WTC11 (cell line): ENCODE measurements around the gene KCNIP4. TPM values are rescaled to one million over a fixed set of nuclear protein-coding genes. Genes with fewer than 3 reads are reported as not detected.

Experiments used
- ATAC-seq: fragments of 200-7000 bp; cut with Tn5 transposase; 2 replicates; pipeline ENCODE4 v1.10.0; 2021; ENCODE audit warnings: mild to moderate bottlenecking, moderate library complexity
- CTCF ChIA-PET: fragments of 300-600 bp; sonication (Branson Sonifier 250); formaldehyde crosslinking; loops from one replicate; lab custom pipeline; 2021; ENCODE audit warnings: antibody characterized with exemption; lab: Charles Lee
- POLR2A ChIA-PET: fragments of 350-600 bp; sonication (Branson Sonifier 250); formaldehyde crosslinking; loops from one replicate; lab custom pipeline; 2021; ENCODE audit warnings: antibody characterized with exemption; lab: Charles Lee
- DNase-seq: peaks from one replicate; pipeline ENCODE4 v3.0.0; 2021; ENCODE audit warnings: low spot score
- H3K27ac Mint-ChIP-seq: 2 replicates; pipeline ENCODE4 v1.8.0; 2021; ENCODE audit warnings: mixed read lengths
- H3K27me3 Mint-ChIP-seq: 2 replicates; pipeline ENCODE4 v1.8.0; 2021; ENCODE audit warnings: low read depth, mild to moderate bottlenecking, moderate library complexity, mixed read lengths
- H3K36me3 Mint-ChIP-seq: 2 replicates; pipeline ENCODE4 v1.8.0; 2021; ENCODE audit warnings: mixed read lengths
- H3K4me1 Mint-ChIP-seq: 2 replicates; pipeline ENCODE4 v1.8.0; 2022; ENCODE audit warnings: mixed read lengths
- H3K4me3 Mint-ChIP-seq: 2 replicates; pipeline ENCODE4 v1.8.0; 2021; ENCODE audit warnings: mild to moderate bottlenecking, moderate library complexity, mixed read lengths
- H3K9me3 Mint-ChIP-seq: 2 replicates; pipeline ENCODE4 v1.8.0; 2021; ENCODE audit warnings: mixed read lengths
- CREM ChIP-seq: sonication (generic); formaldehyde crosslinking; IDR thresholded peaks from 2 replicates; pipeline ENCODE4 v1.8.1; 2022; ENCODE audit warnings: mild to moderate bottlenecking, missing genetic modification reagents, moderate library complexity
- EMX1 ChIP-seq: fragments of 250-450 bp; sonication (Bioruptor Pico); IDR thresholded peaks from 2 replicates; pipeline ENCODE4 v1.8.0; 2021; ENCODE audit warnings: mild to moderate bottlenecking
- GTF2I ChIP-seq: fragments of 250-450 bp; sonication (Bioruptor Pico); conservative IDR thresholded peaks from 2 replicates; pipeline ENCODE4 v1.4.0; 2021; ENCODE audit warnings: mild to moderate bottlenecking
- JAZF1 ChIP-seq: fragments of 250-450 bp; sonication (Bioruptor Pico); IDR thresholded peaks from 2 replicates; pipeline ENCODE4 v1.9.0; 2021; ENCODE audit warnings: moderate library complexity, mild to moderate bottlenecking, inconsistent platforms
- KAT7 ChIP-seq: sonication (generic); formaldehyde crosslinking; IDR thresholded peaks from 2 replicates; pipeline ENCODE4 v1.8.1; 2023; ENCODE audit warnings: missing genetic modification reagents, mild to moderate bottlenecking, borderline replicate concordance
- NR3C1 ChIP-seq: sonication (generic); formaldehyde crosslinking; conservative IDR thresholded peaks from 2 replicates; pipeline ENCODE4 v1.8.1; 2023; ENCODE audit warnings: low read depth, mild to moderate bottlenecking, missing genetic modification reagents
- ZBTB21 ChIP-seq: sonication (generic); formaldehyde crosslinking; IDR thresholded peaks from 2 replicates; pipeline ENCODE4 v1.8.1; 2023; ENCODE audit warnings: mild to moderate bottlenecking, missing genetic modification reagents, borderline replicate concordance
- ZNF219 ChIP-seq: sonication (generic); formaldehyde crosslinking; IDR thresholded peaks from 2 replicates; pipeline ENCODE4 v1.8.0; 2023; ENCODE audit warnings: missing genetic modification reagents, mild to moderate bottlenecking, borderline replicate concordance
- ZSCAN18 ChIP-seq: fragments of 250-450 bp; sonication (Bioruptor Pico); IDR thresholded peaks from 2 replicates; pipeline ENCODE4 v2.1.2; 2022; ENCODE audit warnings: mild to moderate bottlenecking, moderate library complexity
- total RNA-seq: library from RNA; stranded (reverse); gene quantifications from 3 replicates; pipeline ENCODE4 v1.2.3, GENCODE V29; 2021
- TF ChIP-seq, protein P1 (sequence below): sonication (generic); formaldehyde crosslinking; IDR thresholded peaks from 2 replicates; pipeline ENCODE4 v1.8.0; 2022; ENCODE audit warnings: mild to moderate bottlenecking, missing genetic modification reagents
- TF ChIP-seq, protein P2 (sequence below): fragments of 250-450 bp; sonication (Bioruptor Pico); IDR thresholded peaks from 2 replicates; pipeline ENCODE4 v1.9.0; 2021; ENCODE audit warnings: mild to moderate bottlenecking, borderline replicate concordance
- TF ChIP-seq, protein P3 (sequence below): sonication (generic); formaldehyde crosslinking; IDR thresholded peaks from 2 replicates; pipeline ENCODE4 v1.8.0; 2023; ENCODE audit warnings: missing genetic modification reagents, mild to moderate bottlenecking, borderline replicate concordance
- TF ChIP-seq, protein P4 (sequence below): sonication (generic); formaldehyde crosslinking; IDR thresholded peaks from 2 replicates; pipeline ENCODE4 v1.8.0; 2023; ENCODE audit warnings: missing genetic modification reagents

The KCNIP4 gene
- total RNA-seq, 1 experiment from 2014 or later, result not detected

- Mint-ChIP-seq H3K9me3 (peaks cover 7% of the 10 kb centered on the region; the same call in 1 of the 2 replicates), H3K4me1 (0 out of 2 replicates have a peak, but pooled peaks cover 2% of the 10 kb centered on the region), H3K27me3 (no peaks in the 10 kb centered on the region; the same call in 1 of the 2 replicates), H3K36me3 (no peaks in the 10 kb centered on the region), H3K4me3 (no peak overlapping the region), H3K27ac (no peak overlapping the region)
- no peak for TF ChIP-seq ZNF219 (CRISPR knock-in tag)
- TF ChIP-seq EMX1, result no peak
- no peak for TF ChIP-seq NR3C1 (CRISPR knock-in tag)
- TF ChIP-seq, protein P1, sequence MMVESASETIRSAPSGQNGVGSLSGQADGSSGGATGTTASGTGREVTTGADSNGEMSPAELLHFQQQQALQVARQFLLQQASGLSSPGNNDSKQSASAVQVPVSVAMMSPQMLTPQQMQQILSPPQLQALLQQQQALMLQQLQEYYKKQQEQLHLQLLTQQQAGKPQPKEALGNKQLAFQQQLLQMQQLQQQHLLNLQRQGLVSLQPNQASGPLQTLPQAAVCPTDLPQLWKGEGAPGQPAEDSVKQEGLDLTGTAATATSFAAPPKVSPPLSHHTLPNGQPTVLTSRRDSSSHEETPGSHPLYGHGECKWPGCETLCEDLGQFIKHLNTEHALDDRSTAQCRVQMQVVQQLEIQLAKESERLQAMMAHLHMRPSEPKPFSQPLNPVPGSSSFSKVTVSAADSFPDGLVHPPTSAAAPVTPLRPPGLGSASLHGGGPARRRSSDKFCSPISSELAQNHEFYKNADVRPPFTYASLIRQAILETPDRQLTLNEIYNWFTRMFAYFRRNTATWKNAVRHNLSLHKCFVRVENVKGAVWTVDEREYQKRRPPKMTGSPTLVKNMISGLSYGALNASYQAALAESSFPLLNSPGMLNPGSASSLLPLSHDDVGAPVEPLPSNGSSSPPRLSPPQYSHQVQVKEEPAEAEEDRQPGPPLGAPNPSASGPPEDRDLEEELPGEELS (CRISPR knock-in tag), result no peak
- TF ChIP-seq, protein P2, sequence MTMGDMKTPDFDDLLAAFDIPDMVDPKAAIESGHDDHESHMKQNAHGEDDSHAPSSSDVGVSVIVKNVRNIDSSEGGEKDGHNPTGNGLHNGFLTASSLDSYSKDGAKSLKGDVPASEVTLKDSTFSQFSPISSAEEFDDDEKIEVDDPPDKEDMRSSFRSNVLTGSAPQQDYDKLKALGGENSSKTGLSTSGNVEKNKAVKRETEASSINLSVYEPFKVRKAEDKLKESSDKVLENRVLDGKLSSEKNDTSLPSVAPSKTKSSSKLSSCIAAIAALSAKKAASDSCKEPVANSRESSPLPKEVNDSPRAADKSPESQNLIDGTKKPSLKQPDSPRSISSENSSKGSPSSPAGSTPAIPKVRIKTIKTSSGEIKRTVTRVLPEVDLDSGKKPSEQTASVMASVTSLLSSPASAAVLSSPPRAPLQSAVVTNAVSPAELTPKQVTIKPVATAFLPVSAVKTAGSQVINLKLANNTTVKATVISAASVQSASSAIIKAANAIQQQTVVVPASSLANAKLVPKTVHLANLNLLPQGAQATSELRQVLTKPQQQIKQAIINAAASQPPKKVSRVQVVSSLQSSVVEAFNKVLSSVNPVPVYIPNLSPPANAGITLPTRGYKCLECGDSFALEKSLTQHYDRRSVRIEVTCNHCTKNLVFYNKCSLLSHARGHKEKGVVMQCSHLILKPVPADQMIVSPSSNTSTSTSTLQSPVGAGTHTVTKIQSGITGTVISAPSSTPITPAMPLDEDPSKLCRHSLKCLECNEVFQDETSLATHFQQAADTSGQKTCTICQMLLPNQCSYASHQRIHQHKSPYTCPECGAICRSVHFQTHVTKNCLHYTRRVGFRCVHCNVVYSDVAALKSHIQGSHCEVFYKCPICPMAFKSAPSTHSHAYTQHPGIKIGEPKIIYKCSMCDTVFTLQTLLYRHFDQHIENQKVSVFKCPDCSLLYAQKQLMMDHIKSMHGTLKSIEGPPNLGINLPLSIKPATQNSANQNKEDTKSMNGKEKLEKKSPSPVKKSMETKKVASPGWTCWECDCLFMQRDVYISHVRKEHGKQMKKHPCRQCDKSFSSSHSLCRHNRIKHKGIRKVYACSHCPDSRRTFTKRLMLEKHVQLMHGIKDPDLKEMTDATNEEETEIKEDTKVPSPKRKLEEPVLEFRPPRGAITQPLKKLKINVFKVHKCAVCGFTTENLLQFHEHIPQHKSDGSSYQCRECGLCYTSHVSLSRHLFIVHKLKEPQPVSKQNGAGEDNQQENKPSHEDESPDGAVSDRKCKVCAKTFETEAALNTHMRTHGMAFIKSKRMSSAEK (CRISPR knock-in tag), result no peak
- no peak for TF ChIP-seq CREM (CRISPR knock-in tag)
- no peak for TF ChIP-seq KAT7 (CRISPR knock-in tag)
- TF ChIP-seq, protein P3, sequence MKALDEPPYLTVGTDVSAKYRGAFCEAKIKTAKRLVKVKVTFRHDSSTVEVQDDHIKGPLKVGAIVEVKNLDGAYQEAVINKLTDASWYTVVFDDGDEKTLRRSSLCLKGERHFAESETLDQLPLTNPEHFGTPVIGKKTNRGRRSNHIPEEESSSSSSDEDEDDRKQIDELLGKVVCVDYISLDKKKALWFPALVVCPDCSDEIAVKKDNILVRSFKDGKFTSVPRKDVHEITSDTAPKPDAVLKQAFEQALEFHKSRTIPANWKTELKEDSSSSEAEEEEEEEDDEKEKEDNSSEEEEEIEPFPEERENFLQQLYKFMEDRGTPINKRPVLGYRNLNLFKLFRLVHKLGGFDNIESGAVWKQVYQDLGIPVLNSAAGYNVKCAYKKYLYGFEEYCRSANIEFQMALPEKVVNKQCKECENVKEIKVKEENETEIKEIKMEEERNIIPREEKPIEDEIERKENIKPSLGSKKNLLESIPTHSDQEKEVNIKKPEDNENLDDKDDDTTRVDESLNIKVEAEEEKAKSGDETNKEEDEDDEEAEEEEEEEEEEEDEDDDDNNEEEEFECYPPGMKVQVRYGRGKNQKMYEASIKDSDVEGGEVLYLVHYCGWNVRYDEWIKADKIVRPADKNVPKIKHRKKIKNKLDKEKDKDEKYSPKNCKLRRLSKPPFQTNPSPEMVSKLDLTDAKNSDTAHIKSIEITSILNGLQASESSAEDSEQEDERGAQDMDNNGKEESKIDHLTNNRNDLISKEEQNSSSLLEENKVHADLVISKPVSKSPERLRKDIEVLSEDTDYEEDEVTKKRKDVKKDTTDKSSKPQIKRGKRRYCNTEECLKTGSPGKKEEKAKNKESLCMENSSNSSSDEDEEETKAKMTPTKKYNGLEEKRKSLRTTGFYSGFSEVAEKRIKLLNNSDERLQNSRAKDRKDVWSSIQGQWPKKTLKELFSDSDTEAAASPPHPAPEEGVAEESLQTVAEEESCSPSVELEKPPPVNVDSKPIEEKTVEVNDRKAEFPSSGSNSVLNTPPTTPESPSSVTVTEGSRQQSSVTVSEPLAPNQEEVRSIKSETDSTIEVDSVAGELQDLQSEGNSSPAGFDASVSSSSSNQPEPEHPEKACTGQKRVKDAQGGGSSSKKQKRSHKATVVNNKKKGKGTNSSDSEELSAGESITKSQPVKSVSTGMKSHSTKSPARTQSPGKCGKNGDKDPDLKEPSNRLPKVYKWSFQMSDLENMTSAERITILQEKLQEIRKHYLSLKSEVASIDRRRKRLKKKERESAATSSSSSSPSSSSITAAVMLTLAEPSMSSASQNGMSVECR (CRISPR knock-in tag), result no peak
- TF ChIP-seq ZBTB21, result no peak
- no peak for TF ChIP-seq GTF2I (CRISPR knock-in tag)
- TF ChIP-seq, protein P4, sequence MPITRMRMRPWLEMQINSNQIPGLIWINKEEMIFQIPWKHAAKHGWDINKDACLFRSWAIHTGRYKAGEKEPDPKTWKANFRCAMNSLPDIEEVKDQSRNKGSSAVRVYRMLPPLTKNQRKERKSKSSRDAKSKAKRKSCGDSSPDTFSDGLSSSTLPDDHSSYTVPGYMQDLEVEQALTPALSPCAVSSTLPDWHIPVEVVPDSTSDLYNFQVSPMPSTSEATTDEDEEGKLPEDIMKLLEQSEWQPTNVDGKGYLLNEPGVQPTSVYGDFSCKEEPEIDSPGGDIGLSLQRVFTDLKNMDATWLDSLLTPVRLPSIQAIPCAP, result no peak
- DNase-seq (no peak), ATAC-seq (no peak; the same call in 1 of the 2 replicates)
- POLR2A ChIA-PET, result no interaction called here
- CTCF ChIA-PET, result interaction anchor here (1.2 kb wide), 1 partner anchor 14 kb away, joined by 5 read pairs; the partner anchor contains the start of gene KCNIP4
Observed at GRCh38 chr4:21962691-21963090, 14.1 kb upstream of the KCNIP4 start.

DNA sequence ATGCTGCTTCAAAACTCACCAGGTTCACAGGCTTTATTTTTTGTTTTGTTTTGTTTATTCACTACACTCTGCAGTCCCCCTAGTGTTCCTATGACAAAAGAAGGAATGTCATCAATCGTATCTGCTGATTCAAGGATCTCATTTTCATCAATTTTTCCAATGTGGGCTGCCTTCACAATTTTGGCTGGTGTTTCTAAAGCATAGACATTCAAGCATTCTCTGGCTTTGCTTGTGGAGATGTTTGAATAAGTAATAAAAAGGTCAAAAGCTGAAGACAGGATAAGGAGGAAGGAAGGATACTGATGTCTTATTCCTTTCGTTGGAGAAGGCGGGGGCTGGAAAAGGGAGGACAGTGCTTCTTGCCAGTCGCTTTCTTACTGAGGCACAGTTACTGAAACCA is 12.2 kb upstream of the KCNIP4 start:
- no peak overlapping the region for H3K4me3 Mint-ChIP-seq
- ChIA-PET CTCF (interaction anchor here (1.3 to 2.2 kb wide), 2 partner anchors 12 to 171 kb away, joined by 4 to 5 read pairs; partner anchors contain the start of gene KCNIP4), POLR2A (no interaction called here)
- DNase-seq, result no peak
- peaks cover 7% of the 10 kb centered on the region; the same call in 1 of the 2 replicates for H3K9me3 Mint-ChIP-seq
- no peak overlapping the region for H3K27ac Mint-ChIP-seq
- no peaks in the 10 kb centered on the region; the same call in 1 of the 2 replicates for H3K27me3 Mint-ChIP-seq
- H3K36me3 Mint-ChIP-seq, result no peaks in the 10 kb centered on the region
- ATAC-seq, result no peak
- 0 out of 2 replicates have a peak, but pooled peaks cover 2% of the 10 kb centered on the region for H3K4me1 Mint-ChIP-seq
- TF ChIP-seq, protein P3 (CRISPR knock-in tag), result no peak
- TF ChIP-seq JAZF1 (CRISPR knock-in tag), result no peak
- TF ChIP-seq, protein P4, result no peak
- TF ChIP-seq ZSCAN18 (CRISPR knock-in tag), result no peak
